ENCODE data around the gene PLEKHG7. TPM values are rescaled to one million over a fixed set of nuclear protein-coding genes. Genes with fewer than 3 reads are reported as not detected.
A peak's percentile ranks its signal among the peaks of the same experiment; 100 is the strongest.

The PLEKHG7 gene
- total RNA-seq, 1 donor from 2014 or later: not detected

DNA sequence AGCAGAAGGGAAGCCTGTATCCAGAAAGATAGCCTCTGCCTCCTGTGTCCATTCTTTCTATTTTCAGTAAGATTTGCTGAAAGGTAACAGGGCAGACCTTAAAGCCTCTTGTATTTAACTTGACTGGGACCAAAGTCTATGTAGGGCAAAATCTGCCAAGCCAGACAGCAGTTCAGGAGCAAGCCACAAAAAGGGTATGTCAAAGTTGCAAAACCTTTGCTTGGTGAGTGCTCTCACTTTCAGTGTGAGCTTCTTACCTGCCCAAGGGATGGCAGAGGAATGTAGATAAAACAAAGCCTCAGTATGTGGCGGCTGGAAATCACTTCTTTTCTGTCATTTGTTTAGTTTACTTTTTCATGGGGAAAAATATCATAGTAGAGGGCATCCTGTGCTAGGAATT lies 63.1 kb downstream of the PLEKHG7 start:
- DNase-seq (ENCODE audit: low read depth) (no peak), FAIRE-seq (no peak)
- Histone ChIP-seq H3K27me3 (ENCODE audit: control insufficient read depth, insufficient read depth, low read length) (no peaks in the 10 kb centered on the region), H3K36me3 (ENCODE audit: control insufficient read depth, insufficient read depth, low read length) (no peaks in the 10 kb centered on the region), H3K4me3 (ENCODE audit: low read depth, low read length) (no peak overlapping the region)
- TF ChIP-seq, protein P1, sequence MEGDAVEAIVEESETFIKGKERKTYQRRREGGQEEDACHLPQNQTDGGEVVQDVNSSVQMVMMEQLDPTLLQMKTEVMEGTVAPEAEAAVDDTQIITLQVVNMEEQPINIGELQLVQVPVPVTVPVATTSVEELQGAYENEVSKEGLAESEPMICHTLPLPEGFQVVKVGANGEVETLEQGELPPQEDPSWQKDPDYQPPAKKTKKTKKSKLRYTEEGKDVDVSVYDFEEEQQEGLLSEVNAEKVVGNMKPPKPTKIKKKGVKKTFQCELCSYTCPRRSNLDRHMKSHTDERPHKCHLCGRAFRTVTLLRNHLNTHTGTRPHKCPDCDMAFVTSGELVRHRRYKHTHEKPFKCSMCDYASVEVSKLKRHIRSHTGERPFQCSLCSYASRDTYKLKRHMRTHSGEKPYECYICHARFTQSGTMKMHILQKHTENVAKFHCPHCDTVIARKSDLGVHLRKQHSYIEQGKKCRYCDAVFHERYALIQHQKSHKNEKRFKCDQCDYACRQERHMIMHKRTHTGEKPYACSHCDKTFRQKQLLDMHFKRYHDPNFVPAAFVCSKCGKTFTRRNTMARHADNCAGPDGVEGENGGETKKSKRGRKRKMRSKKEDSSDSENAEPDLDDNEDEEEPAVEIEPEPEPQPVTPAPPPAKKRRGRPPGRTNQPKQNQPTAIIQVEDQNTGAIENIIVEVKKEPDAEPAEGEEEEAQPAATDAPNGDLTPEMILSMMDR (IDR thresholded peaks at IDR 0.05; ENCODE audit: insufficient read depth, low read length, severe bottlenecking): no peak

DNA sequence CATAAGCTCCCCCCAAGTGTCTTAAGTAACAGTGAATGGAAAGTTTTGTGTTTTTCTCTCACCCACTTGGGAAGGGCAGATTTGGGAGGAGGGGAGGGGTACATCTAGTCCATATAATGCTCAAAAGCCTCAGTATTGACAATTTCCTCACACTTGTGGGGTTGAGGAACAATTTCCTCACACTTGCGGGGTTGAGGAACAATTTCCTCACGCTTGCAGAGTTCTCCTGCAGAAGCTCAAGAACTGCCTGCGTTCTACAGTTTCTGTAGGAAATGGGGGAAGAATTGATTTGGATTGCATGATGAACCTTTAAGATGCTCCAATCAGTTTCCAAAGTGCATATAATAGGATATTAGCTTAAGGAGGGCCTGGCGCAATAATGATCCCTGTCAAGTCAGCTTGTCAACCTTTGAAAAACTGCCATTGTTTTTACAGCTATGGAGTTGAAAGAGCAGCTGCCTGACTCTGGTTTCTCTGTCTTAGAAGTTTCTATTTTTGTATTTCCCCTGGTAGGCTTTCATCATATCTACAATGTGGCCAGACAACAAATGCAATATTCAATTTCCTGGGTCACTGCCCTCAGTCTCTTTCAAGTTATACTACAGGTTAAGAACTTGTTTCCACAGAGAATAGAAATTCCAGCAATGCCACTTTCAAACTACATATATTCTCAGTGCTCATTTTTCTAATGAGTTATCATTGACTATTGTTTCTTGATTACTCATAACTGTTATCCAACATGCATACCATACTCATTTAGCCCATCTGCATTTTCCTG lies 66.5 kb downstream of the PLEKHG7 start:
- H3K27me3 ChIP-seq (ENCODE audit: control insufficient read depth, insufficient read depth, low read length): no peaks in the 10 kb centered on the region
- TF ChIP-seq, protein P1 (IDR thresholded peaks at IDR 0.05; ENCODE audit: insufficient read depth, low read length, severe bottlenecking): no peak
- DNase-seq (ENCODE audit: low read depth): peak; percentile 31
- no peak for FAIRE-seq
- H3K4me3 ChIP-seq (ENCODE audit: low read depth, low read length): no peak overlapping the region
- no peaks in the 10 kb centered on the region for H3K36me3 ChIP-seq (ENCODE audit: control insufficient read depth, insufficient read depth, low read length)

DNA sequence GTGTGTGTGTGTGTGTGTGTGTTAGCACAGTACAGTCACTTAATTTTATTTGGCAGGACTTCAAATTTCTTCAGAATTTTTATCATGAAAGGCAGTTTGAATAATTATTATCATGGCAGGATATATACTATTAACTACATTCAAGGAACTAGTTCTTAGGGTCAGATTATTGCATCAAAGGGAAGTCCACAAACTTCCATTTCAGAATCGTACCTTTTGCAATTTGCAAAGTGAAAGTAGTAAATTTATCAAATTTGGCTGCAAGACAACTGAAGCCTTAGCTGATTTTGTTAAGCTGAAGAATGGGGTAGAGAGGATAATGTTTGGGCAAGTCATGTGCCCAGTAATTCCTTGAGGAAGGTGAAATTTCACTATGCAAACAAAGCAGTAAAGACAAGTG lies 68.2 kb downstream of the PLEKHG7 start:
- no peak for DNase-seq (ENCODE audit: low read depth)
- TF ChIP-seq, protein P1 (IDR thresholded peaks at IDR 0.05; ENCODE audit: insufficient read depth, low read length, severe bottlenecking): no peak
- Histone ChIP-seq H3K4me3 (ENCODE audit: low read depth, low read length) (no peak overlapping the region), H3K36me3 (ENCODE audit: control insufficient read depth, insufficient read depth, low read length) (no peaks in the 10 kb centered on the region), H3K27me3 (ENCODE audit: control insufficient read depth, insufficient read depth, low read length) (no peaks in the 10 kb centered on the region)
- FAIRE-seq: no peak

DNA sequence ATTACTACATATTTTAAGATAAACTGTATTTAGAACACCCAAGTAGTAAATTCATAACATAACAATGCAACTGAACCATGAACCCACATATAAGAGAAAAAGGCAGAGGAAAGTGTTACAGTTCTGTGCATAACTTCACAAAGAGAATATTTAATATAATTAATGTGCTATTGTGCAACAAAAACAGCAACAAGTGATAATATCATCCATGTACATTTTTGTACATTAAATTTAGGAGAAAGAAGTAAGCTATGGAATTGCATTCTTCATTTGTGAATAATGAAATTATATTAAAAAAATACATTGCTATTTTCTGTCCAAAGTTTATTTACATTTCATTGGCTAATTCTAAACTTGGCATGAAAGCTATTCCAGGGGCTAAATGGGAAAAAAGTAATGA lies 72.6 kb downstream of the PLEKHG7 start:
- FAIRE-seq (no peak), DNase-seq (ENCODE audit: low read depth) (no peak)
- Histone ChIP-seq H3K36me3 (ENCODE audit: control insufficient read depth, insufficient read depth, low read length) (peaks cover 7% of the 10 kb centered on the region), H3K27me3 (ENCODE audit: control insufficient read depth, insufficient read depth, low read length) (no peaks in the 10 kb centered on the region), H3K4me3 (ENCODE audit: low read depth, low read length) (no peak overlapping the region)
- TF ChIP-seq, protein P1 (IDR thresholded peaks at IDR 0.05; ENCODE audit: insufficient read depth, low read length, severe bottlenecking): no peak

DNA sequence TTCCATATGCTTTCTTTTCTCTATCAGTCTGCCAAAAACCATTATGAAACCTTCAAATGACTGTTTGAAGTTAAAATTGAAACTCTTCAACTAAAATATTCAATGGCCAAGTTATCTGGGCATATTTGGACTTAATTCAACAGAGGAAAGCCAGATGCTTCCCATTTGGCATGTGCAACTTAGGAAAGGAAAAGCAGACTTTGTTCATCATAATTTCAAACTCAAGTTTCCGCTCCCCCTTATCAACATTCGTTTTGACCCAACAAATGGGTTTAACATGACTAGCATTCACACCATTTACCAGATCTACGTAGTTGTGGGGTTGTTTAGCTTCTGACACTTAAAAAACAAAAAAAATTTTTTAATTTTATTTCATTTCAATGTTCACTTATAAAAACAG lies 75.7 kb downstream of the PLEKHG7 start:
- DNase-seq (ENCODE audit: low read depth): no peak
- TF ChIP-seq, protein P1 (IDR thresholded peaks at IDR 0.05; ENCODE audit: insufficient read depth, low read length, severe bottlenecking): no peak
- H3K4me3 ChIP-seq (ENCODE audit: low read depth, low read length): no peak overlapping the region
- peaks cover 8% of the 10 kb centered on the region for H3K36me3 ChIP-seq (ENCODE audit: control insufficient read depth, insufficient read depth, low read length)
- H3K27me3 ChIP-seq (ENCODE audit: control insufficient read depth, insufficient read depth, low read length): no peaks in the 10 kb centered on the region
- FAIRE-seq: no peak

DNA sequence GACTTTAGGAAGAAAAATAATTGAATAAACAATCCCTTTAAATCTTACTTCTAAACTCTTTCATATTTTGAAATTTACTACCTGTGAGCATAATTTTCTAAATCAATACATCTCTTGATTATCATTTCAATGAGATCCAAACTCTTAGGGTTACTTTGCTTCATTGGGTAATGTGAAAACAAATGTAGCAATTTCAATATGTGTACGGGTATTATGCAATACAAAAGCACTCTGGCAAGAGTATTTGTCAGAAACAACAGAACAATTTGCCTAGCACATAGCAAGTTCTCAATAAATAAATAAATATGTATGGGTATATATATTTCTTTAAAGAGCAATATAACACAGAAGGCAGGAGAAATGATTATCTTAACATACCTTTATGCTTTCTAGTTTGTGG lies 77.1 kb downstream of the PLEKHG7 start:
- TF ChIP-seq, protein P1 (IDR thresholded peaks at IDR 0.05; ENCODE audit: insufficient read depth, low read length, severe bottlenecking): no peak
- no peak for FAIRE-seq
- H3K4me3 ChIP-seq (ENCODE audit: low read depth, low read length): no peak overlapping the region
- peaks cover 10% of the 10 kb centered on the region for H3K36me3 ChIP-seq (ENCODE audit: control insufficient read depth, insufficient read depth, low read length)
- DNase-seq (ENCODE audit: low read depth): no peak
- H3K27me3 ChIP-seq (ENCODE audit: control insufficient read depth, insufficient read depth, low read length): no peaks in the 10 kb centered on the region
